ENCODE data around the gene TMEM191B. TPM values are rescaled to one million over a fixed set of nuclear protein-coding genes. Genes with fewer than 3 reads are reported as not detected.
"Not testable (repeated sequence)": the region's sequence is repeated elsewhere in the genome, so short reads cannot be mapped to it uniquely, and the experiment has no call there.

TMEM191B gene
- total RNA-seq: 0.37 and 0.62 TPM in 2 replicates

- H3K9me3 Mint-ChIP-seq; H3K36me3 Mint-ChIP-seq (ENCODE audit: low read depth); DNase-seq (ENCODE audit: low spot score); H3K4me3 Mint-ChIP-seq (ENCODE audit: low read depth); H3K4me1 Mint-ChIP-seq (ENCODE audit: low read depth); H3K27ac Mint-ChIP-seq; intact Hi-C loops (cut with micrococcal nuclease); H3K27me3 Mint-ChIP-seq (ENCODE audit: low read depth): not testable (repeated sequence)
Measured at GRCh38 chr22:18527752-18528596, at the start of gene TMEM191B. Gene TMEM191B (plus strand): TSS chr22:18527802. CDS start chr22:18527981, 179 bp downstream.

DNA sequence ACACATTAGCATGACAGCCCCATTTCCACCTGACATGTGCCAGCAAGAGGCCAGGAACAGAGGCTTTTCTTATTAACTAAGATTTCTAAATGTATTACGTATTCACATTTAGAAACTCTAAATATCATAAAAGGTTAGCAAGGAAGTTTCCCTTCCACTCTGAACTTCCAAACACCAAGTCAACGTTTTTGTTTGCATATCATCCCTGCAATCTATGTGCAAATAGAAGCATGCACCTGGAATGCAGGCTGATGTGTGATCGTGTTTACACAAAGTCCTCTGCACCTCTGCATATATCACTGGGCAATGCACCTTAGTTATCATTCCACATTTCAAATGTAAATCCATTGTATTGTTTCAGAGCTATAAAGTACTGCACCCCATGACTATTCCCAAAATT, 31.4 kb upstream of the TMEM191B start:
- H3K36me3 Mint-ChIP-seq (ENCODE audit: low read depth); H3K4me1 Mint-ChIP-seq (ENCODE audit: low read depth); H3K9me3 Mint-ChIP-seq; intact Hi-C loops (cut with micrococcal nuclease); H3K4me3 Mint-ChIP-seq (ENCODE audit: low read depth); H3K27me3 Mint-ChIP-seq (ENCODE audit: low read depth); DNase-seq (ENCODE audit: low spot score); H3K27ac Mint-ChIP-seq: not testable (repeated sequence)

DNA sequence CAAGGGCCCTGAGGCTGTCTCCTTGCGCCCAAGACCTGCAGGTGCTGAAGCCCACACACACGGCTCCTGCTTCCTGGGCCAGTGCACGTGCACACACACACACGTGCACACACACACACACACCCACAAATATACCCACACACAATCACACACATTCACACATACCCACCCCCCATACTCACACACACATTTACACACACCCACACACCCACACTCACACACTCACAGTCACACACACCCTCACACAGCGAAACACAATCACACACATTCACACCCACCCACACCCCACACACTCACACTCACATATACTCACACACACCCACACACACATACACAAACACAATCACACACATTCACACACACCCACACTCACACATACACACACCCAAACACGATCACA, 16.3 kb upstream of the TMEM191B start:
- H3K4me1 Mint-ChIP-seq (ENCODE audit: low read depth); DNase-seq (ENCODE audit: low spot score); H3K27ac Mint-ChIP-seq; H3K27me3 Mint-ChIP-seq (ENCODE audit: low read depth); H3K4me3 Mint-ChIP-seq (ENCODE audit: low read depth); H3K36me3 Mint-ChIP-seq (ENCODE audit: low read depth); intact Hi-C loops (cut with micrococcal nuclease); H3K9me3 Mint-ChIP-seq: not testable (repeated sequence)

- H3K9me3 Mint-ChIP-seq; H3K27ac Mint-ChIP-seq; DNase-seq (ENCODE audit: low spot score); intact Hi-C loops (cut with micrococcal nuclease); H3K4me1 Mint-ChIP-seq (ENCODE audit: low read depth); H3K36me3 Mint-ChIP-seq (ENCODE audit: low read depth); H3K27me3 Mint-ChIP-seq (ENCODE audit: low read depth); H3K4me3 Mint-ChIP-seq (ENCODE audit: low read depth): not testable (repeated sequence)
Measured at GRCh38 chr22:18512378-18512777, 15.2 kb upstream of the TMEM191B start.

GRCh38 chr22:18513454-18513853, 14.1 kb upstream of the TMEM191B start:
- DNase-seq (ENCODE audit: low spot score); H3K9me3 Mint-ChIP-seq: not testable (repeated sequence)

GRCh38 chr22:18518061-18518460, 9.5 kb upstream of the TMEM191B start, which contains the start of gene GGTLC3:
Gene GGTLC3 (minus strand): TSS chr22:18518161. CDS start chr22:18517897, 264 bp downstream.
- H3K27ac Mint-ChIP-seq; H3K27me3 Mint-ChIP-seq (ENCODE audit: low read depth); H3K36me3 Mint-ChIP-seq (ENCODE audit: low read depth); H3K4me1 Mint-ChIP-seq (ENCODE audit: low read depth); H3K4me3 Mint-ChIP-seq (ENCODE audit: low read depth); intact Hi-C loops (cut with micrococcal nuclease); DNase-seq (ENCODE audit: low spot score); H3K9me3 Mint-ChIP-seq: not testable (repeated sequence)

More at GRCh38 chr22:18513454-18513853, 14.1 kb upstream of the TMEM191B start:
- H3K4me1 Mint-ChIP-seq (ENCODE audit: low read depth); intact Hi-C loops (cut with micrococcal nuclease); H3K36me3 Mint-ChIP-seq (ENCODE audit: low read depth); H3K27me3 Mint-ChIP-seq (ENCODE audit: low read depth); H3K27ac Mint-ChIP-seq; H3K4me3 Mint-ChIP-seq (ENCODE audit: low read depth): not testable (repeated sequence)

- H3K27me3 Mint-ChIP-seq (ENCODE audit: low read depth); H3K36me3 Mint-ChIP-seq (ENCODE audit: low read depth); DNase-seq (ENCODE audit: low spot score); H3K9me3 Mint-ChIP-seq; intact Hi-C loops (cut with micrococcal nuclease); H3K4me1 Mint-ChIP-seq (ENCODE audit: low read depth); H3K4me3 Mint-ChIP-seq (ENCODE audit: low read depth); H3K27ac Mint-ChIP-seq: not testable (repeated sequence)
Measured at GRCh38 chr22:18522762-18523161, 4.8 kb upstream of the TMEM191B start.

- H3K9me3 Mint-ChIP-seq; H3K4me1 Mint-ChIP-seq (ENCODE audit: low read depth); H3K4me3 Mint-ChIP-seq (ENCODE audit: low read depth); H3K36me3 Mint-ChIP-seq (ENCODE audit: low read depth); DNase-seq (ENCODE audit: low spot score); intact Hi-C loops (cut with micrococcal nuclease); H3K27ac Mint-ChIP-seq; H3K27me3 Mint-ChIP-seq (ENCODE audit: low read depth): not testable (repeated sequence)
Measured at GRCh38 chr22:18523328-18523727, 4.3 kb upstream of the TMEM191B start.

GRCh38 chr22:18528597-18529415, 1.2 kb downstream of the TMEM191B start:
- H3K9me3 Mint-ChIP-seq; H3K27me3 Mint-ChIP-seq (ENCODE audit: low read depth); intact Hi-C loops (cut with micrococcal nuclease); H3K4me1 Mint-ChIP-seq (ENCODE audit: low read depth); H3K27ac Mint-ChIP-seq; H3K36me3 Mint-ChIP-seq (ENCODE audit: low read depth); H3K4me3 Mint-ChIP-seq (ENCODE audit: low read depth): not testable (repeated sequence)
- peak; percentile 76 for DNase-seq (ENCODE audit: low spot score)

- H3K27me3 Mint-ChIP-seq (ENCODE audit: low read depth); DNase-seq (ENCODE audit: low spot score); H3K36me3 Mint-ChIP-seq (ENCODE audit: low read depth); H3K4me1 Mint-ChIP-seq (ENCODE audit: low read depth); intact Hi-C loops (cut with micrococcal nuclease); H3K9me3 Mint-ChIP-seq; H3K4me3 Mint-ChIP-seq (ENCODE audit: low read depth); H3K27ac Mint-ChIP-seq: not testable (repeated sequence)
Measured at GRCh38 chr22:18529416-18530145, 2.0 kb downstream of the TMEM191B start.

GRCh38 chr22:18533633-18534032, 6.0 kb downstream of the TMEM191B start:
- DNase-seq (ENCODE audit: low spot score); H3K9me3 Mint-ChIP-seq; intact Hi-C loops (cut with micrococcal nuclease); H3K4me1 Mint-ChIP-seq (ENCODE audit: low read depth); H3K27me3 Mint-ChIP-seq (ENCODE audit: low read depth); H3K27ac Mint-ChIP-seq; H3K4me3 Mint-ChIP-seq (ENCODE audit: low read depth); H3K36me3 Mint-ChIP-seq (ENCODE audit: low read depth): not testable (repeated sequence)

DNA sequence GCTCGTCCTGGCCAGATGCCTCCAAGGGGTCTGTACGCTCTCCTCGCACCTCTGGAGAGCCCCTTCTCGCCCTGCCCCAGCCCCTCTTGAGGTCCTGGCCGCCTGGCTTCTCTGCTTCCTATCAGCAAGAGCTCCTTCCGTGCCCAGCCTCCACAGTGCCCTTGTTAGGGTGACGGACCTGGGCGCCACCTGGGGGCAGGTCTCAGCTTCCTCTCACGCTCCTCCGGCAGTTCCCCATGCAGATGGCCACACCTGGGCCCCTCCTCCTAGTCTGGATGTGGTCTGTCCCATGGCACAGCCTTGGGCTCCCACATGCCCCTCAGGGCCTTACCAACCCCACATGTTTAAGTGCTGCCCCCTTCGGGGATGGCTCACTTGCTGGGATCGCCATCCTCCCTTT, 6.7 kb downstream of the TMEM191B start:
- intact Hi-C loops (cut with micrococcal nuclease); DNase-seq (ENCODE audit: low spot score); H3K27ac Mint-ChIP-seq; H3K36me3 Mint-ChIP-seq (ENCODE audit: low read depth); H3K9me3 Mint-ChIP-seq; H3K4me1 Mint-ChIP-seq (ENCODE audit: low read depth); H3K27me3 Mint-ChIP-seq (ENCODE audit: low read depth); H3K4me3 Mint-ChIP-seq (ENCODE audit: low read depth): not testable (repeated sequence)

Data from activated T-helper 2 cell treated with anti-CD3 and anti-CD28 coated beads, Interferon-gamma antibody, Interleukin-2, Interleukin-4, amounts not matched to agents 10 μg/mL and 5 μg/mL and 100 μg/mL, durations not matched to agents 14 hours and 24 hours and 36 hours (primary cell).